Islet precursor cell (in vitro differentiated cells): Measurements from ENCODE around the gene LAGE3.

Experiments
- DNase-seq: peaks from one replicate; pipeline ENCODE4 v3.0.0-alpha.2; 2018

Gene LAGE3

DNA sequence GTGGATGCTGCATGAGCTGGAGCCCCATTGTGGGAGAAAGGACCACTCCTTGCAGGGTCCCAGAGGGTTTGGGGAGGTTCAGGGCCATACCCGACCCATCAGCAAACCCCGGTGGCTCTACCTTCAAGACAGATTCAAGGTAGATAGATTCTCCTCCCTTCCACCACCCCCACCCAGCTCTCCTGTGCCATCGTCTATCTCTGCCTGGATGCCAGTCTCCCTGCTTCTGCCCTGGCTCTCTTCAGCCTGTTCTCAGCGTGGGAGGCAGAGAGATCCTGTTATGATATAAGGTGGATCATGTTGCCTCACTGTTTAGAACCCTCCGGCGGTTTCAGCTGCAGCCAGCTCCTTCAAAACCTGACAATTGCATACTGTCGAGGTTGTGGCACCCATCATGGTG lies 5.4 kb downstream of the LAGE3 start:
- no peak for DNase-seq

DNA sequence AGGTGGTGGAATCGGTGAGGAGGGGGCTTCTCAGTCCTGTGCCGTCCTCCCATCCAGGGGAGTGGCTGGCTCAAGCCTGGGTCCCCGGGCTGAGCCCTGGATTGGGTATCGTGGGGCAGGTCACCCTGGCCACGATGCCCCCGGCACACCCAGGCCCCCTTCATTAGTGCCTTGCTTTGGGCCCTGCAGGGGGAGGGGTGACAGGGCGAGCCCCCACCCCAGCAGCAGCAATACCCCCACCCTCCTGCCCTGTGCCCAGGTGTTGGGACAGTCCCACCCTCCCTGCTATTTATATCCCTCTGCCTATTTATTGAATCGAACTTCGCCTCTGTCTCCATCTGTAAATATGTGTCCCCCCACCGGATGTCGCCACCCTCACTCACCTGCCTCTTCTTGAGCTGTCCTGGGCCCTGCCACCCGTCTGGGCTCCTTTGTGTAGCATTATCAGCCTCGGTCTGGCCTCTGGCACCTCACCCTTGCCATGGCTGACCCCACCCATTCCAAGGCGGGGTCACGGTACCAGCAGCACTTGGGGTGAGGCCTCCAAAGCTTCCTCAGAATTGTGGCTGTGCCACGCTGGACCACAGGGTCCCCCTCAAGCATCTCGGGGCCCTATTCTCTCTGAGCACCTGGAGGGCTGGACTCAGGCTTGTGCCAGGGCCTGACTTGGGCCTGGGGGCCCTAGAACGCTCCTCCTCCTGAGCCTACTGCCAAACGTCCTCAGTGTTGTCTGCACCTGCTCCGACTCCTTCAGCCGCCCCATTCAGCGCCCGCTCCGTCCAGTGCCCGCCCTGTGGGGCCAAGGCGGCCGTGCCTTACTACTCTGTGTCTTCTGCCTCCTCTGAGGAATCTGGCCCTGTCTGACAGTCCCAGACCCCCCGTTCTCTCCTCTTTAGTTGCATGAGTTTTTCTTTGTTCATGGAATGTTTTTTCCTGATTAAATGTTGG lies 6.1 kb downstream of the LAGE3 start:
- DNase-seq: no peak

DNA sequence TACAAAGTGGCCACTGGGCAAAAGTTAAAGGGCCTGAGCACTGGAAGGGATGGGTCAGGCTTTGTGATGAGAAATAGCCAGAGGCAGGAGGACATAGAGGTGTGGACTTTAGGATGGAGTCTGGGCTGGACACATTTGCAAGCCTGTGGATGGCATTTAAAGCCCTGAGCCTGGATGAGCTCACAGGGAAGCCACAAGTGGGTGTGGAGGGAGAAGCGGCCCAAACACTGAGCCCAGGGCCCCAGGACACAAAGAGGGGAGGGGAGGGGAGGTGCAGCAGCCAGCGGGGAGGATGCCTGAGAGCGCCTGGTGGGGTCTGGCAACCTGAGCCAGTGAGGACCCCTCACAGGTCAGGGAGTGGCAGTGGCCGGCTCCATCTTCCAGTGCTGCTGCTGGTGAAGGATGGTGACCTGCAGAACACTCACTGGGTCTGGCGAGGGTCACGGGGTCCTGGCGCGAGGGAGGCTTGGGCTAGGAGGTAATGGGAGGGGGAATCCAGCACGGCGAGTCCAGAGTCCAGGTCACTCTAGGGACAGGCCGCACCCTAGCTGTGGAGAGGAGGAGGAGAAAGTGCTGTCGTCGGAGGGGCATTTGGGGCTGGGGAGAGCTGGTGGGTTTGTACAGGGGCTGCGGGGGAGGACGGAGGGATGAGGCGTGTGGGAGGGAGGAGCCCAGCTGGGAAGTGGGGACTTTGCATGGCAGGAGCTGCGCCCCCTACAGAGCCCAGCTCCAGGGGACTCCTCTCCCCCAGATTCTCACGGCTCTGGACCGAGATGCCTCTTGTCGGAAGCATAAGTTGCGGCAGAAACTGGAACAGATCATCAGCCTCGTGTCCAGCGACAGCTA lies 7.0 kb downstream of the LAGE3 start:
- no peak for DNase-seq

DNA sequence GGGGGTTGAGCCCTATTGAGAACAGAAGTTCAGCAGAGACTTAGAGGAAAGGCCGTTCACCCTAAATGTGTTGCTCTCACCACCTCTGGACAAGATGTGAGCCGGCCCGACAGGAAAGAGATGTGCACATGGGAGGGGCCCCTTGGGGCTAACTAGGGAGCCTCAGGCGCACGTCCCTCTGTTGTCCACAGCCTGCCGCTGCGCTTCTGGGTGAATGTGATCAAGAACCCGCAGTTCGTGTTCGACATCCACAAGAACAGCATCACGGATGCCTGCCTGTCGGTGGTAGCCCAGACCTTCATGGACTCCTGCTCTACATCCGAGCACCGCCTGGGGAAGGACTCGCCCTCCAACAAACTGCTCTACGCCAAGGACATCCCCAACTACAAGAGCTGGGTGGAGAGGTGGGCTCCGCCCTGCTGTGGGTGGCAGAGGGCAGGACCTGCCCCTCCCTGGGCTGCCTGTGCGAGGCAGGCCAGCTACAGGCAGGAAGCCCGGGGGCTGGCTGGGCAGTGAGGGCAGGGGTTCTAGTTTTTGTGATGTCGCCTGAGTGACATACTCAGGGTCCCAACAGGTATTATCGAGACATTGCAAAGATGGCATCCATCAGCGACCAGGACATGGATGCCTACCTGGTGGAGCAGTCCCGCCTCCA lies 8.0 kb downstream of the LAGE3 start:
- DNase-seq: no peak

DNA sequence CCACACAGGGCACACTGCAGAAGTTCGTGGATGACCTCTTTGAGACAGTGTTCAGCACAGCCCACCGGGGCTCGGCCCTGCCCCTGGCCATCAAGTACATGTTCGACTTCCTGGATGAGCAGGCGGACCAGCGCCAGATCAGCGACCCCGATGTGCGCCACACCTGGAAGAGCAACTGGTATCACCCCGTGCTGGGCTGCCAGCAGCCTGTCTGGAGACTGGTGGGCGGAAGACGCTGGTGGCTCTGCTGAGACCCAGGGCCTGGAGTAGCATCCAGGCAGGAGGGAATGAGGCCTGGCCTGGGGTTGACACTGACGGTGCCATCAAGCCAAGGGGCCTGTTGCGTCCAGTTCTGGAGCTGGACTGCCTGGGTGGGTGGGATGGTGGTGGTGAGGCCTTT lies 8.6 kb downstream of the LAGE3 start:
- no peak for DNase-seq

DNA sequence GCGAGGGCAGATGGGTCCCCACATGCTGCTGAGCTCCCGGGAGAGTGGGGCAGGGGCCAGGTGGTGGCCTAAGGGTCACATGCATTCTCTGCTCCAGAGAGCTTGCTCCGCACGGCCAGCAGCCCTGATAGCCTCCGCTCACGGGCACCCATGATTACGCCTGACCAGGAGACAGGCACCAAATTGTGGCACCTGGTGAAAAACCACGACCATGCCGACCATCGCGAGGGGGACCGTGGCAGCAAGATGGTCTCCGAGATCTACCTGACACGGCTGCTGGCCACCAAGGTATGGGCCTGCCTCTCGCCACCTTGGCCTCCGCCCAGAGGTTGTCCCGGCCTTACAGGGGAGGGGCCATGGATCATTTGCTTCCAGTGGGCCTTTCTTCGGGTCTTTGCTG lies 9.2 kb downstream of the LAGE3 start:
- no peak for DNase-seq

DNA sequence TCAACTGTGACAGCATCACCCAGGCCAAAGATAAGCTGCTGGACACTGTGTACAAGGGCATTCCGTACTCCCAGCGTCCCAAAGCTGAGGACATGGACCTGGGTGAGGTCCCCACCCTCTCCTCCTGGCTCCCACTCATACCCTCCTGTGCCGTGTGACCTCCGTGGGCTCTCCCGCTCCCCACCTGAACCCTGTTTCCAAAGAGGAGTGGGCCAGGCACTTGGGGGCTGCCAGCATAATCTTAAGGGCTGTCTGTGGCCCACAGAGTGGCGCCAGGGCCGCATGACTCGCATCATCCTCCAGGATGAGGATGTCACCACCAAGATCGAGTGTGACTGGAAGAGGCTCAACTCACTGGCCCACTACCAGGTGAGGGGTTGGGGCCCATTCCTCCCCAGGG lies 10.0 kb downstream of the LAGE3 start:
- DNase-seq: no peak

DNA sequence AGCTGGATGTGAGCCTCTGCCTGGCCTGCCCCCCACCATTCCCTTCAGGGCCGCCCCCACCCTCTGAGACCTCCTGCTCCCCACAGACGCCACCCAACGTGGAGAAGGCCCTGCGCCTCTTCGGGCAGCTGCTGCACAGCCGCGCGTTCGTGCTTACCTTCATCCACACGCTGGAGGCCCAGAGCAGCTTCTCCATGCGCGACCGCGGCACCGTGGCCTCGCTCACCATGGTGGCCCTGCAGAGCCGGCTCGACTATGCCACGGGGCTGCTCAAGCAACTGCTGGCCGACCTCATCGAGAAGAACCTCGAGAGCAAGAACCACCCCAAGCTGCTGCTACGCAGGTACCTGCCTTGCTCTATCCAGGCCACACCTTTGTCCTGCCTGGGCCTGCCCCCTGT lies 10.9 kb downstream of the LAGE3 start:
- DNase-seq: no peak

DNA sequence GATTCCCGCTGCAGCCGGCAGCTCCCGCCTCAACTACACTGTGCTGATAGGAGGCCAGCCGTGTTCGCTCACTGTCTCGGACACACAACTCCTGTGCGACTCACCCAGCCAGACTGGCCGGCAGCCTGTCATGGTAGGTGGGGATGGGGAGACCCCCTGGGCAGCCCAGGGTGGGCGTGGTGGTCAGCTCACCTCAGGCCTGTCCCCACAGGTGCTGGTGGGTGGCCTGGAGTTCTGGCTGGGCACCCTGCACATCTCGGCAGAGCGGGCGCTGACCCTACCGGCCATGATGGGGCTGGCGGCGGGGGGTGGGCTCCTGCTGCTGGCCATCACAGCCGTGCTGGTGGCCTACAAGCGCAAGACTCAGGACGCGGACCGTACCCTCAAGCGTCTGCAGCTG lies 11.5 kb downstream of the LAGE3 start:
- no peak for DNase-seq

DNA sequence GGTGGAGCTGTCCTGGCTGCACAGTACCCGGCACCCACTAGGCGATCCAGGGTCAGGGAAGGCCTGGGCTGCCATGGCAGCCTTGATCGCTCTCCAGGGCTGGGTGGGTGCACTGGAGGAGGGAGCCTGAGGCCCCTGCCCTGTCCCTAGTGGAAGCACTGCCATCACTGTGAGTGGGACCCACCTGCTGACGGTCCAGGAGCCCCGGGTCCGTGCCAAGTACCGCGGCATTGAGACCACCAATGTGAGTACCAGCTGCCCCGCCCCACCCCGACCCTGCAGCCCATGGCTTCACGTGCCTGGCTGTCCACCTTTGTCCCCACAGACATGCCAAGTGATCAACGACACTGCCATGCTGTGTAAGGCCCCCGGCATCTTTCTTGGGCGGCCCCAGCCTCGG lies 12.2 kb downstream of the LAGE3 start:
- no peak for DNase-seq

DNA sequence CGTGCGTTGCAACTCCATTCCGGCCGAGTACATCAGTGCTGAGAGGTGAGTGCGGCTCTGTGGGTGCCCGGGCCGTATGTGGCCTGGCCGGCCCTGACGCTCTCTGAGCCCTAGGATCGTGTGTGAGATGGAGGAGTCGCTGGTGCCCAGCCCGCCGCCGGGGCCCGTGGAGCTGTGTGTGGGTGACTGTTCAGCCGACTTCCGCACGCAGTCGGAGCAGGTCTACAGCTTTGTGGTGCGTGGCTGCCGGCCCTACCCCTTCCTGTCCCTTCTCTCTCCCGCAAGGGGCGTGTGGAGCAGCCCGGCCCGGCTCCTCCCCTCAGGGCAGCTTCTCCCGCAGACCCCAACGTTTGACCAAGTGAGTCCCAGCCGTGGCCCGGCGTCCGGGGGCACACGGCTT lies 13.0 kb downstream of the LAGE3 start:
- DNase-seq: no peak

DNA sequence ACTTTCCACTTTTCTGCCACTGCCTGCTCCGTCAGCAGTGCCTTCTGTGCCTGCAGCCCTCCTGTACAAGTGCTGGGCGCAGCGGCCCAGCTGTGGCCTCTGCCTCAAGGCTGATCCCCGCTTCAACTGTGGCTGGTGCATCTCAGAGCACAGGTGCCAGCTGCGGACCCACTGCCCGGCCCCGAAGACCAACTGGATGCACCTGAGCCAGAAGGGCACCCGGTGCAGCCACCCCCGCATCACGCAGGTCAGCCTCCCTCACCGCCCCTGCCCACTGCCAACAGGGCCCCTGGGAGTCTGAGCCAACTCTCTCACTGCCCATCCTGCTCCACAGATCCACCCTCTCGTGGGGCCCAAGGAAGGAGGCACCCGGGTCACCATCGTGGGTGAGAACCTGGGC lies 13.5 kb downstream of the LAGE3 start:
- no peak for DNase-seq

DNA sequence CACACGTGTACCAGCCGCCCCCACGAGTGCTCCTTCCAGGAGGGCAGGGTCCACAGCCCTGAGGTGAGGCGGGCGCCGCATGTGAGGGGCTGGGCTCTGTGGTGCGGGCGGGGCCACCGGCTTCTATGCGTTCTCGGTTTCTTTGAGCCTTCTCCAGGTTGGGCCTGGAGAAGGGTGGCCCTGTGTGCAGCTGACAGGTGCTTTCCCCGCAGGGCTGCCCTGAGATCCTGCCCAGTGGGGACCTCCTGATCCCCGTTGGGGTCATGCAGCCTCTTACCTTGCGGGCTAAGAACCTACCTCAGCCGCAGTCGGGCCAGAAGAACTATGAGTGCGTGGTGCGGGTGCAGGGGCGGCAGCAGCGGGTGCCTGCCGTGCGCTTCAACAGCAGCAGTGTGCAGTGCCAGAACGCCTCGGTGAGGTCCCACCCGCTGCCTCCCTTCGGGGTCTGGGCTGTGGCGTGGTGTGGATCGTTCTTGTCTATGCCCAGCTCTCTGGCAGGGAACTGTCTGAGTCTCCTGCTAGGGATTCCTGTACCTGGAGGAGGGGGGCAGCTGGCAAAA lies 14.2 kb downstream of the LAGE3 start:
- DNase-seq: no peak

DNA sequence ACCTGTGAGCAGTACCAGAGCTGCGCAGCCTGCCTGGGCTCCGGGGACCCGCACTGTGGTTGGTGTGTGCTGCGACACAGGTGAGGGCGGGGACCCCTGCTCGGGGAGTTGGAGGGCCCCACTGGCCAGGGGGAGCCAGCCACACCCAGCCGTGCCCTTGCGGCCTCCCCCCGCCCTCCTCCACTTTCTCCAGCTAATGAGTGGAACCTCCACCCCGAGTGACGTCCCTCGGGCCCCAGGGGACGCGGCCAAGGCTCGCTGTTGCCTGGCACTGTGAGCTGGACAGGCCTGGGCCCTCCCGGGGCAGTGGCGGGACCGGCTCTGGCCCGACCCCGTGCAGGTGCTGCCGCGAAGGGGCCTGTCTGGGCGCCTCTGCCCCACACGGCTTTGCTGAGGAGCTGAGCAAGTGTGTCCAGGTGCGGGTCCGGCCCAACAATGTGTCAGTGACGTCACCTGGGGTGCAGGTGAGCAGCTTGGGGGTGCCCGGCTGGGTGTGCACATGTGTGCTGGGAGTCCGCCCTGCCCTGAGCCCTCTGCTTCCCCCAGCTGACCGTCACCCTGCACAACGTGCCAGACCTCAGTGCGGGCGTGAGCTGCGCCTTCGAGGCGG lies 15.4 kb downstream of the LAGE3 start:
- DNase-seq: no peak

DNA sequence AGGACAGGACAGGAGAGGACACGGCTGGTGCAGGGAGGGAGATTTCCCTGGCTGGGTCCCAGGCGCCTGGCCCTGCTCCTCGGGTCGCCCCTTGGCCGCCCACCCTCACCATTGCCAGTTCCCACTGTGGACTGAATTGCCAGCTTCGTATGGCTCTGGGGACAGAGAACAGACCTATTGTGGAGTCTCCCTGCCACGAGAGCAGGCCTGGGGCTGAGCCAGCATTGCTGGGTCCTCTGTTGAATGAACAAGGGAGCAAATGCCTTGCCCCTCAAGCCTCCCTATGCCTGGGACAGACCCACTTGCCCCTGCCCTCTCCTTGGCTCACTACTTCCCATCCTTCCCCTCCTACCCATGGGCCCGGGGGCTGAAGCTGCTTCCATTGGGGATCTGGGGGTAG lies 16.7 kb downstream of the LAGE3 start:
- no peak for DNase-seq

DNA sequence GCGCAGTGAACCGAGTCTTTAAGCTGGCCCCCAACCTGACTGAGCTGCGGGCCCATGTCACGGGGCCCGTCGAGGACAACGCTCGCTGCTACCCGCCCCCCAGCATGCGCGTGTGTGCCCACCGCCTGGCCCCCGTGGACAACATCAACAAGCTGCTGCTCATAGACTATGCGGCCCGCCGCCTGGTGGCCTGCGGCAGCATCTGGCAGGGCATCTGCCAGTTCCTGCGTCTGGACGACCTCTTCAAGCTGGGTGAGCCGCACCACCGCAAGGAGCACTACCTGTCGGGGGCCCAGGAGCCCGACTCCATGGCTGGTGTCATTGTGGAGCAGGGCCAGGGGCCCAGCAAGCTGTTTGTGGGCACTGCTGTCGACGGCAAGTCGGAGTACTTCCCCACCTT lies 18.8 kb downstream of the LAGE3 start:
- DNase-seq: no peak

DNA sequence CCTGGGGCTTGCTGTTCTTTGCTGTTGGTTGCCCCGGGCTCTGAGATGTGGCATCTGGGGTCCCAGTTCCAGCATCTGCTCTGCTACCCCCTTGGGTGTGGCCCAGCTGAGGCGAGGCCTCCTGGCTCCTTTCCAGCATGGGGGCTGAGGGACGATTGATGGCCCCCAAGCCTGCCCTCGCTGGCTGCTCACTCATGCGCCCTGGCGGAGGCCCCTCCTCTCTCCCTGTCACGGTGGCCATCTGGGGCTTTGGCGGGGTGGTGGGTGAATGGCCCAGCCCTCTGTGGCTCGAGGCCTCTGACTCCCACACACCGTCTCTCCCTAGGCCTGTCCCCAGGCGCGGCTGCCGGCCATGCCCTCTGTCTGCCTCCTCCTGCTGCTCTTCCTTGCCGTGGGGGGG lies 19.2 kb downstream of the LAGE3 start:
- no peak for DNase-seq

DNA sequence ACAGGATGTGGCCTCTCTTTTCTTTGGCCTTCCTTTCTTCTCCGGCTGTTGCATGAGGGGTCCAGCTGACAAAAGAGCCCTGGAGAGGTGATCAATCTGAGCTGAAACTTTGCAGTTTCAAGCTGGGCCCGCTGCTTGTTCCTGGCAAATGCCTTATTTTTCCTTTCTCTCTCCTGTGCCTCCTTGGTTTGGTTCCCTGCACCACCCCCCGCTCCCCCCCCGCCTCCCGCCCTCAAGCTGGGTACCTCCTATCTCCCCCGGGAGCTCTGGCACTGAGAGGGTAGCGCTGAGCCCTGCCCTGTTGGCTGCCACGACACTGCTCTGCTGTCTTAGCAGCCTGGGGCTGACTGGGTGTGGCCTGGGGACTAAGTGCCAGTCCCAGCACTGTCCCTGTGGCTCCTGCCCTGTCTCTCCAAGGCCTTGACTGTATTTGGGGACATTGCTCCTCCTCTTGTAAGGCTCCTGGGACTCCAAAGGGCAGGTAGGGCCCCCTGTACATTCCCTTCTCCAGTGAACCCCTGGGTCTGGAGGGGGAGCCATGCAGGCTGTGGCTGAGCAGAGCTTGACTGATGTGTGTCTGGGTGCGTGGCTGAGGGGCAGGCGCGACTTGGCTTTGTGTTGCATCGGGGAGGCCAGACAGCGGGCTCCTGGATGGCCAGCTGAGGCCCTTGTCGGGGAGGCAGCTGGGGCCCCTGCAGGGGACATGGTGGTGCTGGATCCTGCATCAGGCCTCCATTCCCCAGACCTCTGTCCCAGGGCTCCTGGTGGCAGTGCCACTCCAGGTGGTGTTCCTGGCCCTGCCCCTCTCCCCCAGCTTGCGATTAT lies 19.9 kb downstream of the LAGE3 start:
- no peak for DNase-seq

DNA sequence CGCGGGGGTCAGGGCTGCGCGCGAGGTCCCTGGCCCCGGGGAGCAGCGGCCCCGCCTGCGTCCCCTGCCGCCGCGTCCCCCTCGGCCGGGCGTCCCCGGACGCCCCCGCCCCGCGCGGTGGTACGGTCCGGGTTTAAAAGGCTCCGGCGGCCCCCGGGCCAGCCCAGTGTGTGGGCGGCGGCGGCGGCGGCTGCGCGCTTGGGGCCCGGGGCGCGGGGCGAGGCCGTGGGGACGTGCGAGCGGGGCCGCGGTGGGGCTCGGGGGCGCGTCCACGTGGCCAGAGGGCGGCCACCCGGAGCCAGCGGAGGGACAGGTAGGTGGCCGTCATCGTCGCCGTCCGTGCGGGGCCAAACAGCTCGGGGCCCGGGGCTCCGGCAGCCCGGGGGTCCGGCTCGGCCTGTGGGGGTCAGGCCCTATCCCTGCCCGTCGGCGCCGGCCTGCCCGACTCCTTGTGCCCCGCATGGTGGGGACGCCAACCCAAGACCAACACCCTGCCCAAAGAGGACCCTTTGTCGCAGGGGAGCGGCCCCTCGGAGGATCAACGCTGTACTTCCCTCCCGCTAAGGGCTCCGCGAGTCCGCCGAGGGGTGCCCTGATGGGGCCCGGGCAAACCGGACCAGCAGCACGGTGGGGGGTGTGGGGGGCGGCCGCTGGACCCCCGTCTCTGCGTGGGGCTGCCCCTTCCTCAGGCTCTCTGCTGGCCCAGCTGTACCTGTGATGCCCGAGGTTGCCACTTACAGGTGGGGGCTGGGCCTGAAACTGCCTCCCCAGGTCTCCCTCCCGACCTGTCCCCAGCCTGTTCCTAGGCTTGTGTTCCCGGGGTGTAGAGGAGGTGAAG lies 20.7 kb downstream of the LAGE3 start, which contains the start of gene PLXNA3:
PLXNA3 (plus strand) TSS at position 166 of the 838 bp plus-strand sequence. CDS start 1,903 bp downstream, outside the sequence.
- DNase-seq: no peak

DNA sequence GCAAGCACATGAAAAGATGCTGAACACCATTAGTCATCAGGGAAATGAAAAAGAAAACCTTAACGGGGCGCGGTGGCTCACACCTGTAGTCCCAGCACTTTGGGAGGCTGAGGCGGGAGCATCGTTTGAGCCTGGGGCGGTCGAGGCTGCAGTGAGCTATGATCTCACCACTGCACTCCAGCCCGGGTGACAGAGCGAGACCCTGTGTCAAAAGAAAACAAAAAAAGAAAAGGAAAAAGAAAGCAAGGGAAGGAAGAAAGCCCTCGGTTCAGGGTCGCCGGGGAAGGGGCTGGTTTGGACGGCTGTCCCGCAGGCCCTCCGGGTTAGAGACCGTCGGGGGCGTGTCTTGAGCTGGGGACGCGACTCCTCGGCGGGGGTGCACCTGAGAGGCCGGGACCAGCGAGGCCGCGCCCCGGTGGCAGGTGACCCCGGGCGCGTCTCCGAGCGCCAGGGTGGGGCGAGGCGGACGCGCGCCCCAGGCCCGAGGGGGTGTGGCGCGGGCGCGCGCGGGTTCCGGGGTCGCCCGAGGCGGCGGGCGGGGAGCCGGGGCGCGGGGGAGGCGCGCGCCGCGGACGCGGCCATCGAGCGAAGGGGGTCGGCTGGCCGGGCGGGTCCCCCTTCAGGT lies 21.5 kb downstream of the LAGE3 start:
- peak; percentile 69 for DNase-seq
